IPS-15b (cell line): ENCODE measurements around the gene ZAR1.

ENCODE experiments used
- H3K27me3 ChIP-seq: one replicate; pipeline ENCODE4 v1.6.1; 2013; ENCODE audit warnings: low read length; ENCODE audit not compliant: control insufficient read depth, insufficient read depth
- H3K36me3 ChIP-seq: one replicate; pipeline ENCODE4 v1.6.1; 2013; ENCODE audit warnings: low read length; ENCODE audit not compliant: control insufficient read depth, insufficient read depth
- H3K4me1 ChIP-seq: one replicate; pipeline ENCODE4 v1.6.1; 2013; ENCODE audit warnings: mild to moderate bottlenecking, low read length; ENCODE audit not compliant: control insufficient read depth, insufficient read depth
- H3K4me3 ChIP-seq: one replicate; pipeline ENCODE4 v1.5.1; 2013; ENCODE audit warnings: low read depth, low read length
- H3K9ac ChIP-seq: one replicate; pipeline ENCODE4 v1.6.1; 2013; ENCODE audit warnings: low read depth, mild to moderate bottlenecking, low read length
- H3K9me3 ChIP-seq: one replicate; pipeline ENCODE4 v1.6.1; 2013; ENCODE audit warnings: mild to moderate bottlenecking, low read length; ENCODE audit not compliant: control insufficient read depth, insufficient read depth

ZAR1 gene

GRCh38 chr4:48470137-48470536 is 19.9 kb upstream of the ZAR1 start:
- Histone ChIP-seq H3K9ac (no peak overlapping the region), H3K4me3 (no peak overlapping the region), H3K4me1 (no peaks in the 10 kb centered on the region), H3K36me3 (no peaks in the 10 kb centered on the region), H3K27me3 (no peaks in the 10 kb centered on the region), H3K9me3 (no peaks in the 10 kb centered on the region)

GRCh38 chr4:48470570-48470969 is 19.5 kb upstream of the ZAR1 start:
- no peaks in the 10 kb centered on the region for H3K9me3 ChIP-seq
- H3K4me1 ChIP-seq = no peaks in the 10 kb centered on the region
- H3K9ac ChIP-seq = no peak overlapping the region
- no peak overlapping the region for H3K4me3 ChIP-seq
- no peaks in the 10 kb centered on the region for H3K36me3 ChIP-seq
- no peaks in the 10 kb centered on the region for H3K27me3 ChIP-seq

GRCh38 chr4:48472794-48473193 is 17.3 kb upstream of the ZAR1 start:
- Histone ChIP-seq H3K4me3 (no peak overlapping the region), H3K4me1 (no peaks in the 10 kb centered on the region), H3K27me3 (no peaks in the 10 kb centered on the region), H3K36me3 (no peaks in the 10 kb centered on the region), H3K9ac (no peak overlapping the region), H3K9me3 (no peaks in the 10 kb centered on the region)

- H3K4me3 ChIP-seq = no peak overlapping the region
- H3K36me3 ChIP-seq = no peaks in the 10 kb centered on the region
- no peak overlapping the region for H3K9ac ChIP-seq
- H3K9me3 ChIP-seq = no peaks in the 10 kb centered on the region
- no peaks in the 10 kb centered on the region for H3K27me3 ChIP-seq
- H3K4me1 ChIP-seq = no peaks in the 10 kb centered on the region
Observed at GRCh38 chr4:48475770-48476169, 14.3 kb upstream of the ZAR1 start.

GRCh38 chr4:48478273-48478672 is 11.8 kb upstream of the ZAR1 start:
- Histone ChIP-seq H3K9ac (no peak overlapping the region), H3K4me1 (no peaks in the 10 kb centered on the region), H3K4me3 (no peak overlapping the region), H3K36me3 (no peaks in the 10 kb centered on the region), H3K9me3 (no peaks in the 10 kb centered on the region), H3K27me3 (peaks cover 19% of the 10 kb centered on the region)

- H3K9me3 ChIP-seq = no peaks in the 10 kb centered on the region
- peaks cover 49% of the 10 kb centered on the region for H3K27me3 ChIP-seq
- no peak overlapping the region for H3K9ac ChIP-seq
Observed at GRCh38 chr4:48481581-48481980, 8.5 kb upstream of the ZAR1 start.

GRCh38 chr4:48483006-48483776 is 6.9 kb upstream of the ZAR1 start, which contains the start of gene SLC10A4:
Gene SLC10A4 (plus strand): TSS chr4:48483343. CDS start chr4:48483562, 219 bp downstream.
- peaks cover 61% of the 10 kb centered on the region for H3K27me3 ChIP-seq
- peaks cover 4% of the 10 kb centered on the region for H3K4me1 ChIP-seq
- no peaks in the 10 kb centered on the region for H3K9me3 ChIP-seq
- H3K4me3 ChIP-seq = peak within 1 kb of the TSS; percentile 59
- no peaks in the 10 kb centered on the region for H3K36me3 ChIP-seq
- H3K9ac ChIP-seq = no peak within 1 kb of the TSS

More at GRCh38 chr4:48481581-48481980, 8.5 kb upstream of the ZAR1 start:
- no peaks in the 10 kb centered on the region for H3K36me3 ChIP-seq
- peaks cover 2% of the 10 kb centered on the region for H3K4me1 ChIP-seq
- no peak overlapping the region for H3K4me3 ChIP-seq

- Histone ChIP-seq H3K36me3 (no peaks in the 10 kb centered on the region), H3K4me1 (peaks cover 4% of the 10 kb centered on the region), H3K4me3 (peak overlapping the region; percentile 59)
Observed at GRCh38 chr4:48483777-48484493, 6.1 kb upstream of the ZAR1 start.

GRCh38 chr4:48484494-48485168 is 5.4 kb upstream of the ZAR1 start:
- H3K9ac ChIP-seq = no peak overlapping the region
- no peaks in the 10 kb centered on the region for H3K9me3 ChIP-seq
- H3K27me3 ChIP-seq = peaks cover 76% of the 10 kb centered on the region
- peak overlapping the region; percentile 59 for H3K4me3 ChIP-seq
- H3K36me3 ChIP-seq = no peaks in the 10 kb centered on the region
- H3K4me1 ChIP-seq = peaks cover 6% of the 10 kb centered on the region

More at GRCh38 chr4:48483777-48484493, 6.1 kb upstream of the ZAR1 start:
- no peak overlapping the region for H3K9ac ChIP-seq
- no peaks in the 10 kb centered on the region for H3K9me3 ChIP-seq
- peaks cover 69% of the 10 kb centered on the region for H3K27me3 ChIP-seq

GRCh38 chr4:48489683-48490011 is 405 bp upstream of the ZAR1 start:
- peaks cover 6% of the 10 kb centered on the region for H3K4me1 ChIP-seq
- H3K9ac ChIP-seq = no peak overlapping the region
- H3K9me3 ChIP-seq = no peaks in the 10 kb centered on the region
- no peaks in the 10 kb centered on the region for H3K36me3 ChIP-seq
- peak overlapping the region; percentile 43 for H3K4me3 ChIP-seq
- peaks cover 79% of the 10 kb centered on the region for H3K27me3 ChIP-seq

- H3K4me3 ChIP-seq = peak overlapping the region; percentile 47
- H3K9me3 ChIP-seq = no peaks in the 10 kb centered on the region
- H3K4me1 ChIP-seq = peaks cover 4% of the 10 kb centered on the region
- H3K9ac ChIP-seq = no peak overlapping the region
- H3K27me3 ChIP-seq = peaks cover 67% of the 10 kb centered on the region
- no peaks in the 10 kb centered on the region for H3K36me3 ChIP-seq
Observed at GRCh38 chr4:48490680-48491513, 845 bp downstream of the ZAR1 start.
